HepG2 (cell line): ENCODE measurements around the gene NEU4. TPM values are rescaled to one million over a fixed set of nuclear protein-coding genes. Genes with fewer than 3 reads are reported as not detected.

Experiments used
- AHR ChIP-seq: IDR thresholded peaks from 2 replicates; pipeline ENCODE4 v1.6.1; 2018; ENCODE audit warnings: missing genetic modification reagents, missing compliant biosample characterization
- ATM ChIP-seq: fragments of 450-650 bp; IDR thresholded peaks from 2 replicates; pipeline ENCODE4 v1.7.1; 2017; ENCODE audit warnings: mild to moderate bottlenecking, borderline replicate concordance
- CENPX ChIP-seq: sonication (generic); formaldehyde crosslinking; IDR thresholded peaks from 2 replicates; pipeline ENCODE4 v1.9.0; 2021; ENCODE audit warnings: mild to moderate bottlenecking, missing genetic modification reagents, moderate library complexity
- HOXA3 ChIP-seq: sonication (generic); formaldehyde crosslinking; IDR thresholded peaks from 2 replicates; pipeline ENCODE4 v1.5.0; 2020; ENCODE audit warnings: missing genetic modification reagents
- HOXA5 ChIP-seq: sonication (generic); formaldehyde crosslinking; IDR thresholded peaks from 2 replicates; pipeline ENCODE4 v1.4.0; 2020; ENCODE audit warnings: missing genetic modification reagents
- IRF1 ChIP-seq: sonication (generic); formaldehyde crosslinking; IDR thresholded peaks from 2 replicates; pipeline ENCODE4 v1.4.0; 2020; ENCODE audit warnings: low read depth, mild to moderate bottlenecking, missing genetic modification reagents
- KAT7 ChIP-seq: IDR thresholded peaks from 2 replicates; pipeline ENCODE4 v1.6.1; 2018; ENCODE audit warnings: borderline replicate concordance, missing compliant biosample characterization
- MLLT10 ChIP-seq: sonication (generic); formaldehyde crosslinking; IDR thresholded peaks from 2 replicates; pipeline ENCODE4 v1.4.0; 2020; ENCODE audit warnings: missing genetic modification reagents
- MXD4 ChIP-seq: IDR thresholded peaks from 2 replicates; pipeline ENCODE4 v1.6.1; 2016; ENCODE audit warnings: mild to moderate bottlenecking, missing biosample characterization, missing genetic modification reagents
- REST ChIP-seq, 2 experiments: IDR thresholded peaks; 2 replicates each; pipeline ENCODE4 v1.6.1; 2011 to 2012; ENCODE audit warnings: low read length in 2 of 2, borderline replicate concordance in 1 of 2, low read depth in 1 of 2, mild to moderate bottlenecking in 1 of 2, moderate library complexity in 1 of 2
- SCMH1 ChIP-seq: sonication (generic); formaldehyde crosslinking; IDR thresholded peaks from 2 replicates; pipeline ENCODE4 v1.9.0; 2021; ENCODE audit warnings: missing genetic modification reagents, mild to moderate bottlenecking, borderline replicate concordance
- SOX6 ChIP-seq, 2 experiments: fragments of 450-650 bp in 1 of 2; sonication (generic) in 1 of 2; formaldehyde crosslinking in 1 of 2; IDR thresholded peaks; 2 replicates each; pipeline versions ENCODE4 v1.4.0 to v1.6.1; 2017 to 2020; ENCODE audit warnings: antibody characterized with exemption in 1 of 2, mild to moderate bottlenecking in 1 of 2, missing genetic modification reagents in 1 of 2
- SP1 ChIP-seq, 2 experiments: fragments of 450-650 bp in 1 of 2; sonication (generic) in 1 of 2; formaldehyde crosslinking in 1 of 2; IDR thresholded peaks; 2 replicates each; pipeline versions ENCODE4 v1.4.0 to v1.6.1; 2016 to 2020; ENCODE audit warnings: missing genetic modification reagents in 1 of 2
- SP140L ChIP-seq: sonication (generic); formaldehyde crosslinking; IDR thresholded peaks from 2 replicates; pipeline ENCODE4 v1.4.0; 2020; ENCODE audit warnings: missing genetic modification reagents, borderline replicate concordance
- TEAD2 ChIP-seq: sonication (generic); formaldehyde crosslinking; IDR thresholded peaks from 2 replicates; pipeline ENCODE4 v1.9.0; 2021; ENCODE audit warnings: missing genetic modification reagents
- TGIF2 ChIP-seq: IDR thresholded peaks from 2 replicates; pipeline ENCODE4 v1.6.1; 2016; ENCODE audit warnings: control low read depth, missing compliant biosample characterization
- TSC22D2 ChIP-seq: sonication (generic); formaldehyde crosslinking; IDR thresholded peaks from 2 replicates; pipeline ENCODE4 v1.5.1; 2020; ENCODE audit warnings: missing genetic modification reagents, mild to moderate bottlenecking, borderline replicate concordance
- WIZ ChIP-seq: sonication (generic); formaldehyde crosslinking; IDR thresholded peaks from 2 replicates; pipeline ENCODE4 v1.5.1; 2020; ENCODE audit warnings: mild to moderate bottlenecking, missing genetic modification reagents
- ZFP37 ChIP-seq: sonication (generic); formaldehyde crosslinking; IDR thresholded peaks from 2 replicates; pipeline ENCODE4 v1.4.0; 2020; ENCODE audit warnings: missing genetic modification reagents, borderline replicate concordance
- ZNF468 ChIP-seq: sonication (generic); formaldehyde crosslinking; IDR thresholded peaks from 2 replicates; pipeline ENCODE4 v1.8.0; 2022; ENCODE audit warnings: mild to moderate bottlenecking, moderate library complexity, missing genetic modification reagents
- ZNF782 ChIP-seq: sonication (generic); formaldehyde crosslinking; IDR thresholded peaks from 2 replicates; pipeline ENCODE4 v1.4.0; 2020; ENCODE audit warnings: missing genetic modification reagents, mild to moderate bottlenecking, borderline replicate concordance
- polyA plus RNA-seq, 8 experiments: library from polyadenylated mRNA; depleted of rRNA in 3 of 8; stranded (reverse) in 7 of 8; unstranded in 1 of 8; fragments of >200 nt; fragmentation: Illumina TruSeq in 4 of 8; extraction: Trizol in 4 of 8; gene quantifications; 2 replicates each; pipeline versions ENCODE4 v1.2.1 to v1.2.3, GENCODE V29; 2011 to 2016; ENCODE audit warnings: low read depth in 4 of 8, missing spikeins in 1 of 8, mixed read lengths in 1 of 8; ENCODE audit not compliant: insufficient read depth in 1 of 8
- total RNA-seq, 5 experiments: library from RNA; depleted of rRNA; stranded (reverse); fragments of >200 nt; fragmentation: Illumina TruSeq; extraction: Trizol; gene quantifications; 2 replicates each; pipeline ENCODE4 v1.2.3, GENCODE V29; 2016; ENCODE audit warnings: low read depth in 1 of 5
- TF ChIP-seq, protein P1 (sequence below): sonication (generic); formaldehyde crosslinking; IDR thresholded peaks from 2 replicates; pipeline ENCODE4 v1.5.1; 2020; ENCODE audit warnings: mild to moderate bottlenecking, moderate library complexity, missing genetic modification reagents

Gene NEU4
- total and polyA plus RNA-seq, 2 of the 13 experiments (the other 11 are each of a cell fraction or from before 2014, with no cell fraction given), result 53.5 to 107 TPM

- TF ChIP-seq, protein P1, sequence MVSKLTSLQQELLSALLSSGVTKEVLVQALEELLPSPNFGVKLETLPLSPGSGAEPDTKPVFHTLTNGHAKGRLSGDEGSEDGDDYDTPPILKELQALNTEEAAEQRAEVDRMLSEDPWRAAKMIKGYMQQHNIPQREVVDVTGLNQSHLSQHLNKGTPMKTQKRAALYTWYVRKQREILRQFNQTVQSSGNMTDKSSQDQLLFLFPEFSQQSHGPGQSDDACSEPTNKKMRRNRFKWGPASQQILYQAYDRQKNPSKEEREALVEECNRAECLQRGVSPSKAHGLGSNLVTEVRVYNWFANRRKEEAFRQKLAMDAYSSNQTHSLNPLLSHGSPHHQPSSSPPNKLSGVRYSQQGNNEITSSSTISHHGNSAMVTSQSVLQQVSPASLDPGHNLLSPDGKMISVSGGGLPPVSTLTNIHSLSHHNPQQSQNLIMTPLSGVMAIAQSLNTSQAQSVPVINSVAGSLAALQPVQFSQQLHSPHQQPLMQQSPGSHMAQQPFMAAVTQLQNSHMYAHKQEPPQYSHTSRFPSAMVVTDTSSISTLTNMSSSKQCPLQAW, result peak; percentile 73; the same call in 1 of the 2 replicates
- TF ChIP-seq ATM (no peak), IRF1 (CRISPR knock-in tag) (no peak; the same call in 1 of the 2 replicates), KAT7 (no peak), REST (IDR thresholded peaks at IDR 0.05; ENCODE audit: borderline replicate concordance in 1 of 2, low read depth in 1 of 2, low read length in 2 of 2) (no peak), HOXA5 (CRISPR knock-in tag) (0 out of 2 replicates have a peak, but pooled peaks have one; percentile 32), SP1 (IDR thresholded peaks at IDR 0.05) (no peak), SP1 (CRISPR knock-in tag; IDR thresholded peaks at IDR 0.05) (peak; percentile 38; the same call in 1 of the 2 replicates), TSC22D2 (0 out of 2 replicates have a peak, but pooled peaks have one; percentile 49), ZNF782 (no peak), HOXA3 (CRISPR knock-in tag) (peak; percentile 48; the same call in 1 of the 2 replicates), MXD4 (CRISPR knock-in tag) (peak; percentile 87), SOX6 (IDR thresholded peaks at IDR 0.05) (no peak), SOX6 (CRISPR knock-in tag; IDR thresholded peaks at IDR 0.05) (peak; percentile 86), SP140L (CRISPR knock-in tag) (no peak), CENPX (no peak), MLLT10 (0 out of 2 replicates have a peak, but pooled peaks have one; percentile 57), SCMH1 (CRISPR knock-in tag) (no peak), TEAD2 (no peak; the same call in 1 of the 2 replicates), ZNF468 (no peak; the same call in 1 of the 2 replicates), AHR (CRISPR knock-in tag) (peak; percentile 31), ZFP37 (0 out of 2 replicates have a peak, but pooled peaks have one; percentile 7), TGIF2 (CRISPR knock-in tag) (peak; percentile 20), WIZ (no peak)
Measured at GRCh38 chr2:241771286-241772062, 37.5 kb upstream of the NEU4 start (continued).
